ENCODE results near the gene NOL6.
"Not testable (repeated sequence)": the region's sequence is repeated elsewhere in the genome, so short reads cannot be mapped to it uniquely, and the experiment has no call there.

DNA sequence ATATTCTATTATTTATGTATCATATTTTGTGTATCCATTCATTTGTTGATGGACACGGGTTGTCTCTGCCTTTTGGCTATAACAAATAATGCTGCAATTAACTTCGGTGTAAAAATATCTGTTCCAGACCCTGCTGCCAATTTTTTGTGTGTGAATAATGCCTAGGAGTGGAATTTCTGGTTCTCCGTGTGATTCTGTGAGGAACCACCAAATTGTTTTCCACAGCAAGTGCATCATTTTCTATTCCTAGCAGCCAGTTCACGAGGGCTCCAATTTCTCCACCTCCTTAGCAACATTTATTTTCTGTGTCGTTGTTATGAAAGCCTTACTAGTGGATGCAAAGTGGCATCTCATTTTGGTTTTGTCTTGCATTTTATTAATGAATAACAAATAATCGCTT, 48.1 kb upstream of the NOL6 start:
- TF ChIP-seq ZNF8 (CRISPR knock-in tag; IDR thresholded peaks at IDR 0.05); ZFP3 (CRISPR knock-in tag; IDR thresholded peaks at IDR 0.05); PATZ1 (CRISPR knock-in tag; IDR thresholded peaks at IDR 0.05; ENCODE audit: borderline replicate concordance); ESRRG (CRISPR knock-in tag; IDR thresholded peaks at IDR 0.05); RARB (CRISPR knock-in tag; IDR thresholded peaks at IDR 0.05); ZC3H10 (CRISPR knock-in tag; IDR thresholded peaks at IDR 0.05); TOX (CRISPR knock-in tag; IDR thresholded peaks at IDR 0.05; ENCODE audit: borderline replicate concordance); GLIS3 (CRISPR knock-in tag; IDR thresholded peaks at IDR 0.05); PPARA (CRISPR knock-in tag; IDR thresholded peaks at IDR 0.05; ENCODE audit: borderline replicate concordance); ARNTL (CRISPR knock-in tag; IDR thresholded peaks at IDR 0.05; ENCODE audit: borderline replicate concordance, low read depth); CSRNP3 (CRISPR knock-in tag; IDR thresholded peaks at IDR 0.05); CREB5 (CRISPR knock-in tag; IDR thresholded peaks at IDR 0.05; ENCODE audit: low read depth); OSR1 (CRISPR knock-in tag; IDR thresholded peaks at IDR 0.05): not testable (repeated sequence)
- TF ChIP-seq, protein P1, sequence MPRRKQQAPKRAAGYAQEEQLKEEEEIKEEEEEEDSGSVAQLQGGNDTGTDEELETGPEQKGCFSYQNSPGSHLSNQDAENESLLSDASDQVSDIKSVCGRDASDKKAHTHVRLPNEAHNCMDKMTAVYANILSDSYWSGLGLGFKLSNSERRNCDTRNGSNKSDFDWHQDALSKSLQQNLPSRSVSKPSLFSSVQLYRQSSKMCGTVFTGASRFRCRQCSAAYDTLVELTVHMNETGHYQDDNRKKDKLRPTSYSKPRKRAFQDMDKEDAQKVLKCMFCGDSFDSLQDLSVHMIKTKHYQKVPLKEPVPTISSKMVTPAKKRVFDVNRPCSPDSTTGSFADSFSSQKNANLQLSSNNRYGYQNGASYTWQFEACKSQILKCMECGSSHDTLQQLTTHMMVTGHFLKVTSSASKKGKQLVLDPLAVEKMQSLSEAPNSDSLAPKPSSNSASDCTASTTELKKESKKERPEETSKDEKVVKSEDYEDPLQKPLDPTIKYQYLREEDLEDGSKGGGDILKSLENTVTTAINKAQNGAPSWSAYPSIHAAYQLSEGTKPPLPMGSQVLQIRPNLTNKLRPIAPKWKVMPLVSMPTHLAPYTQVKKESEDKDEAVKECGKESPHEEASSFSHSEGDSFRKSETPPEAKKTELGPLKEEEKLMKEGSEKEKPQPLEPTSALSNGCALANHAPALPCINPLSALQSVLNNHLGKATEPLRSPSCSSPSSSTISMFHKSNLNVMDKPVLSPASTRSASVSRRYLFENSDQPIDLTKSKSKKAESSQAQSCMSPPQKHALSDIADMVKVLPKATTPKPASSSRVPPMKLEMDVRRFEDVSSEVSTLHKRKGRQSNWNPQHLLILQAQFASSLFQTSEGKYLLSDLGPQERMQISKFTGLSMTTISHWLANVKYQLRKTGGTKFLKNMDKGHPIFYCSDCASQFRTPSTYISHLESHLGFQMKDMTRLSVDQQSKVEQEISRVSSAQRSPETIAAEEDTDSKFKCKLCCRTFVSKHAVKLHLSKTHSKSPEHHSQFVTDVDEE (CRISPR knock-in tag; IDR thresholded peaks at IDR 0.05), result not testable (repeated sequence)

Data from SK-N-SH treated with all-trans-retinoic acid at 6 μM for 48 hours (cell line).